ENCODE results near the gene PRICKLE2.

The PRICKLE2 gene

GRCh38 chr3:64063983-64064438 is 161.3 kb downstream of the PRICKLE2 start:
- TF ChIP-seq ZNF70 (CRISPR knock-in tag; IDR thresholded peaks at IDR 0.05) = no peak
- TF ChIP-seq CREB5 (CRISPR knock-in tag; IDR thresholded peaks at IDR 0.05; ENCODE audit: low read depth) = no peak
- no peak for TF ChIP-seq TOX (CRISPR knock-in tag; IDR thresholded peaks at IDR 0.05; ENCODE audit: borderline replicate concordance)
- no peak for TF ChIP-seq ISL1 (CRISPR knock-in tag; IDR thresholded peaks at IDR 0.05)
- TF ChIP-seq ZFP3 (CRISPR knock-in tag; IDR thresholded peaks at IDR 0.05) = no peak
- TF ChIP-seq PATZ1 (CRISPR knock-in tag; IDR thresholded peaks at IDR 0.05; ENCODE audit: borderline replicate concordance) = no peak
- no peak for TF ChIP-seq GLIS3 (CRISPR knock-in tag; IDR thresholded peaks at IDR 0.05)
- TF ChIP-seq CSRNP3 (CRISPR knock-in tag; IDR thresholded peaks at IDR 0.05) = no peak
- TF ChIP-seq OSR1 (CRISPR knock-in tag; IDR thresholded peaks at IDR 0.05) = no peak
- no peak for TF ChIP-seq ZNF8 (CRISPR knock-in tag; IDR thresholded peaks at IDR 0.05)
- TF ChIP-seq CSDC2 (CRISPR knock-in tag; IDR thresholded peaks at IDR 0.05) = no peak
- ATAC-seq = no peak

- TF ChIP-seq POU6F1 (CRISPR knock-in tag; IDR thresholded peaks at IDR 0.05; ENCODE audit: borderline replicate concordance, low read depth) (no peak), PPARA (CRISPR knock-in tag; IDR thresholded peaks at IDR 0.05; ENCODE audit: borderline replicate concordance) (no peak), ZFP30 (CRISPR knock-in tag; IDR thresholded peaks at IDR 0.05) (no peak), ZC3H10 (CRISPR knock-in tag; IDR thresholded peaks at IDR 0.05) (no peak), TCF4 (CRISPR knock-in tag; IDR thresholded peaks at IDR 0.05; ENCODE audit: borderline replicate concordance) (no peak), ARNTL (CRISPR knock-in tag; IDR thresholded peaks at IDR 0.05; ENCODE audit: borderline replicate concordance, low read depth) (no peak), RARB (CRISPR knock-in tag; IDR thresholded peaks at IDR 0.05) (no peak), CREB5 (CRISPR knock-in tag; IDR thresholded peaks at IDR 0.05; ENCODE audit: low read depth) (no peak), ZFP3 (CRISPR knock-in tag; IDR thresholded peaks at IDR 0.05) (no peak), CSRNP3 (CRISPR knock-in tag; IDR thresholded peaks at IDR 0.05) (no peak), BACH2 (CRISPR knock-in tag; IDR thresholded peaks at IDR 0.05; ENCODE audit: borderline replicate concordance) (no peak), TSHZ2 (CRISPR knock-in tag; IDR thresholded peaks at IDR 0.05) (no peak), ZNF565 (CRISPR knock-in tag; conservative IDR thresholded peaks at IDR 0.05; ENCODE audit: low read depth) (no peak), PATZ1 (CRISPR knock-in tag; IDR thresholded peaks at IDR 0.05; ENCODE audit: borderline replicate concordance) (no peak), TOX (CRISPR knock-in tag; IDR thresholded peaks at IDR 0.05; ENCODE audit: borderline replicate concordance) (no peak)
- no peak for ATAC-seq
Measured at GRCh38 chr3:64063207-64063982, 161.9 kb downstream of the PRICKLE2 start.

Measured in SK-N-SH treated with all-trans-retinoic acid at 6 μM for 48 hours (cell line).